NCI-H510A treated with DMSO at 0.1 percent for 48 hours (cell line): ENCODE measurements around the gene LACTB.
"Not testable (repeated sequence)": the region's sequence is repeated elsewhere in the genome, so short reads cannot be mapped to it uniquely, and the experiment has no call there.

Source experiments
- DNase-seq: peaks from one replicate; lab custom pipeline; 2025; lab: John Stamatoyannopoulos, UW

LACTB gene

GRCh38 chr15:63090472-63090871 is 31.2 kb upstream of the LACTB start:
- DNase-seq, result no peak

DNA sequence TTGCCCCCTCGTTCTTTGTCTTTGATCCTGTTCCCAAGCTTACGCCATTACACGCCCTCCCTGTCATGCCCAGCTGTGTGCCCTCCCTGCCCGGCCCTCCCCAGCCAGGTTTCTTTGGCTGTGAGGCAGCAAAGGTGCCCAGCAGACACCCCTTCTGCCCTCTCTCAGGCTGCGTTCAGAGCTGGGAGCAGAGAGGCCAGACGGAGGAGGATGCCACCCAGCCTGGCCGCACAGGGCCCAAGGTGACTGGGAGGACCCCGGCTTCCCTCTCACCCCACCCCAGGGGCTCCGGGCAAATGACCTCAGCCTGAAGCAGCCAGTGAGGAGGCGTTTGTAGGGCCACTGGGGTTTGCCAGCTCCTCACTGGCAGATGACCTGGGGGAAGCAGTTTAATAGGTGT is 30.8 kb upstream of the LACTB start:
- no peak for DNase-seq

GRCh38 chr15:63091679-63092446 is 29.8 kb upstream of the LACTB start:
- no peak for DNase-seq

- peak; percentile 75 for DNase-seq
These were observed 28.0 kb upstream of the LACTB start for GRCh38 chr15:63093486-63094205.

GRCh38 chr15:63094495-63094931 is 27.1 kb upstream of the LACTB start:
- no peak for DNase-seq

GRCh38 chr15:63096178-63096577 is 25.5 kb upstream of the LACTB start:
- DNase-seq, result no peak

- DNase-seq, result not testable (repeated sequence)
These were observed 22.8 kb upstream of the LACTB start for GRCh38 chr15:63098901-63099300.

- not testable (repeated sequence) for DNase-seq
These were observed 22.1 kb upstream of the LACTB start for GRCh38 chr15:63099581-63099980.

- no peak for DNase-seq
These were observed 18.2 kb upstream of the LACTB start for GRCh38 chr15:63103416-63103815.

- no peak for DNase-seq
These were observed 16.9 kb upstream of the LACTB start for GRCh38 chr15:63104727-63105126.

GRCh38 chr15:63105354-63105753 is 16.3 kb upstream of the LACTB start:
- DNase-seq, result not testable (repeated sequence)

GRCh38 chr15:63107895-63108546 is 13.6 kb upstream of the LACTB start:
- no peak for DNase-seq

- no peak for DNase-seq
These were observed 12.2 kb upstream of the LACTB start for GRCh38 chr15:63109498-63109897.

DNA sequence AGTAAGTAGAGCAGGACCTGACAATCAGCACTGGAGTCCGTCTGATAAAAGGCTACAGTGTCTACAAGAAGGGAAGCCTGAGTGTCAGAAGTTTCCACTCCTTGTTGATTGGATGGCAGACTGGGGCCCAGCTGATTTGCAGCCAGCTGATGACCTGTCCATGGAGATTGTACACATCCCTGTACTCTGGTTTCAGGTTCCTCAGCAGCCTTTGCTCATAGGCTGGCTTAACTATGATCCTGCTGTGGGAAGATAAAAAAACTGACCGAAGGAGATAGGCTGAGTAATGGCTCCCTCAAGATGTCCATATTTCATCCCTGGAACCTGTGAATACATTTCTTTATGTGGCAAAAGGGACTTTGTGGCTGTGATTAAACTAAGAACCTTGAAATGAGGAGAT is 11.7 kb upstream of the LACTB start:
- no peak for DNase-seq

DNA sequence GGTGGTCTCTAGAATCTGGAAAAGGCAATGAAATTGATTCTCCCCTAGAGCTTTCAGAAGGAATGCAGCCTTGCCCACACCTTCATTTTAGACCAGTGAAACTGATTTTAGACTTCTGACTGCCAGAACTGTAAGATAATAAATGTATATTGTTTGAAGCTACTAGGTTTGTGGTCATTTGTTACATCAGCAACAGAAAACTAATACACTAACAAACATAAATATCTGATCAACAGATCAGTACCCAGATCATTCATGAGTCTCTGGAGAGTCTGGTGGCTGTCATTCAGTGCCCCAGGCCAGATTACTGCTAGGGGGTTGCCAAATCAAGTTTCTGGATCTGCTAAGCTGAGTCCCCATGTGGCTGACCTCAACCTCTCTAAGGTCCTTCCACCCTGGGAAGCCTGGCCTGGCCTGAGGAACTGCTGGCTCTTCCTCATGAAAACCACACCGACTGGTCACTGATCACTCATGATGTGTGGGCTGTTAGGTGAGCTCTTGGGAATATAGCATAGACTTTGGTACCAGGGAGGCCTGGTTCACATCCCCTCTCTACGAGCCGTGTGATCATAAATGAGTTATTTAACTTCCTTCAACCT is 11.1 kb upstream of the LACTB start:
- DNase-seq, result no peak

- no peak for DNase-seq
These were observed 10.2 kb upstream of the LACTB start for GRCh38 chr15:63111481-63111880.

- DNase-seq, result no peak
These were observed 8.8 kb upstream of the LACTB start for GRCh38 chr15:63112871-63113270.

- no peak for DNase-seq
These were observed 7.2 kb upstream of the LACTB start for GRCh38 chr15:63114465-63114864.

DNA sequence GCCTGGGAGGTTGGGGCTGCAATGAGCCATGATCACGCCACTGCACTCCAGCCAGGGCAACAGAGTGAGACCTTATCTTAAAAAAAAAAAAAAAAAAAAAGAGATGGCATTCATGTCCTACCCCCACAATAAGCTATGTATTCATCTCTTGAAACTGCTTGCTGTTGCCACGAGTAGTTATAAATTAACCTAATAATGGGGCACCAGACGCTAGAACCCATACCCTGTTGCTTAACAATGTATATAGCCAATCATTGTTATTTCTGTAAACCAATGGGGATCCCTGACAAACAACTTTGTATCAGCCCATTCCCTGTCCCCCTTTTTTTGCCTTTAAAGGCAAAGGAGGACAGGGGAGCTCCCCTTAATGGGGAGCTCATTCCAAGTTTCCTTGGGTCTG is 2.8 kb upstream of the LACTB start:
- DNase-seq, result no peak

DNA sequence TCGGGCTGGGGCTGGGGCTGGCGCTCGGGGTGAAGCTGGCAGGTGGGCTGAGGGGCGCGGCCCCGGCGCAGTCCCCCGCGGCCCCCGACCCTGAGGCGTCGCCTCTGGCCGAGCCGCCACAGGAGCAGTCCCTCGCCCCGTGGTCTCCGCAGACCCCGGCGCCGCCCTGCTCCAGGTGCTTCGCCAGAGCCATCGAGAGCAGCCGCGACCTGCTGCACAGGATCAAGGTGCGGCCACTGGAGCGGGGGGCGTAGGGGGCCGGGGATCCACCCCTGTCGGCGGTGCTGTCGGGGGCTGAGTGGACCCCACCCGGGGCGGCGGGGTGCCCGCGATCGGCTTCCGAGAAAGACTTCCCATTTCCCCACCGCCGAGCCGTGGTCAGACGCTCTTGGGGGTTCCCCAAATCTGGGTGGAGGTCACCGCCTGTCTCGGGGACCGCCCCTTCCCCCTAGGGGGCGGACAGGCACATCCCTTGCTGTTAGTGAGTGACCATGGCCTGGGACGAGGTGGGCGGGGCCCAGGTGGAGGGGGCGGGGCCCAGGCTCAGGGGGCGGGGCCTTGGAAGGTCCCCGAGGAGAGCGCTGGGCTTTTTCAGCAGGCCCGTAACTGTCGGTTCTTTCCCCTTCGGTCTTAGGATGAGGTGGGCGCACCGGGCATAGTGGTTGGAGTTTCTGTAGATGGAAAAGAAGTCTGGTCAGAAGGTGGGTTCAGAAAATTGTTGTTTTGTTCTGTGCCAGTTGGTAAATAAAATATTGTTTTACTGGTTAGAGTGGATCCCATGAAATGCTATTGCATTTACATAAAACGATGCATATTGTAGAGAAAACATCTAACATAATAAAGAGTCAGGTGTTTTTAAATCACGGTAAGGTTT is 578 bp downstream of the LACTB start:
- DNase-seq, result peak; percentile 13

DNA sequence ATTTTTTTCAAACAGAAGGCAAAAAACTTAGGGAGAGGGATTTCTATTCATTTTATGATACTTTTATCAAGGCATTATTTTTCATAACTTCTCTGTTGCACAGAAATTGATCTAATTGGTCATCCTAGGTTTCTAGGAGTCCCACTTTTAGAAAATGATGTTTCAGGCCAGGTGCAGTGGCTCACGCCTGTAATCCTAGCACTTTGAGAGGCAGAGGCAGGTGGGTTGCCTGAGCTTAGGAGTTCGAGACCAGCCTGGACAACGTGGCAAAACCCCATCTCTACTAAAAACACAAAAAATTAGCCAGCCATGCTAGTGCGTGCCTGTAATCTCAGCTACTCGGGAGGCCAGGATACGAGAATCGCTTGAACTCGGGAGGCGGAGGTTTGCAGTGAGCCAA is 2.8 kb downstream of the LACTB start:
- no peak for DNase-seq

DNA sequence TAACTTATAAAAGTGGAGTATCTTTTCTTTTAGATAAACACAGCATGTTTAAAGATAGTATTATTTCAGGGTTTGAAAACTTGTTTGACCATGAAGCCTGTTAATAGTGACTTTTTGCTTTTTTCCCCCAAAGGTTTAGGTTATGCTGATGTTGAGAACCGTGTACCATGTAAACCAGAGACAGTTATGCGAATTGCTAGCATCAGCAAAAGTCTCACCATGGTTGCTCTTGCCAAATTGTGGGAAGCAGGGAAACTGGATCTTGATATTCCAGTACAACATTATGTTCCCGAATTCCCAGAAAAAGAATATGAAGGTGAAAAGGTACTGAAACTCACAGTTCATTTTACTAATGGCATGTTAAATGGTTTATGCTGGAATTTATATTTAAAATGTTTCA is 5.1 kb downstream of the LACTB start:
- DNase-seq, result no peak
